Measurements from ENCODE around the gene MCEMP1. TPM values are rescaled to one million over a fixed set of nuclear protein-coding genes. Genes with fewer than 3 reads are reported as not detected.

The MCEMP1 gene
- total RNA-seq, 4 donors from 2014 or later: 0.67 TPM; not detected in 3

- intact Hi-C loops (cut with DNase I; ENCODE audit: low total_unique reads): no loop called here
- peaks cover 10 to 20% of the 10 kb centered on the region in 2 donors for H3K27me3 ChIP-seq
- DNase-seq: no peak
- H3K4me1 ChIP-seq: no peaks in the 10 kb centered on the region
- no peak for TF ChIP-seq CTCF (IDR thresholded peaks at IDR 0.05)
- no peak for TF ChIP-seq POLR2A (IDR thresholded peaks at IDR 0.05)
- H3K9me3 ChIP-seq: no peaks in the 10 kb centered on the region
- H3K36me3 ChIP-seq: no peaks in the 10 kb centered on the region
- H3K4me3 ChIP-seq: peak overlapping the region in 1 of 2 donors; percentile 31
- H3K27ac ChIP-seq: no peak overlapping the region
Measured at GRCh38 chr19:7637374-7638256, 39.3 kb upstream of the MCEMP1 start.

GRCh38 chr19:7638802-7639465 is 38.0 kb upstream of the MCEMP1 start:
- Histone ChIP-seq H3K4me1 (no peaks in the 10 kb centered on the region), H3K27ac (no peak overlapping the region), H3K4me3 (no peak overlapping the region), H3K36me3 (no peaks in the 10 kb centered on the region), H3K9me3 (no peaks in the 10 kb centered on the region), H3K27me3 (peaks cover 10 to 20% of the 10 kb centered on the region in 2 donors)
- DNase-seq: no peak
- intact Hi-C loops (cut with DNase I; ENCODE audit: low total_unique reads): no loop called here
- TF ChIP-seq POLR2A (IDR thresholded peaks at IDR 0.05) (no peak), CTCF (IDR thresholded peaks at IDR 0.05) (no peak)

- intact Hi-C loops (cut with DNase I; ENCODE audit: low total_unique reads): no loop called here
- DNase-seq: no peak
- H3K27ac ChIP-seq: no peak overlapping the region
- peaks cover 10 to 20% of the 10 kb centered on the region in 2 donors for H3K27me3 ChIP-seq
- H3K4me1 ChIP-seq: no peaks in the 10 kb centered on the region
- no peaks in the 10 kb centered on the region for H3K9me3 ChIP-seq
- H3K4me3 ChIP-seq: no peak overlapping the region
- H3K36me3 ChIP-seq: no peaks in the 10 kb centered on the region
- TF ChIP-seq CTCF (IDR thresholded peaks at IDR 0.05): no peak
- no peak for TF ChIP-seq POLR2A (IDR thresholded peaks at IDR 0.05)
Measured at GRCh38 chr19:7639863-7640348, 37.0 kb upstream of the MCEMP1 start.

GRCh38 chr19:7640803-7641202 is 36.1 kb upstream of the MCEMP1 start:
- intact Hi-C loops (cut with DNase I; ENCODE audit: low total_unique reads): no loop called here
- Histone ChIP-seq H3K9me3 (no peaks in the 10 kb centered on the region), H3K27ac (no peak overlapping the region), H3K27me3 (peaks cover 10 to 20% of the 10 kb centered on the region in 2 donors), H3K4me1 (no peaks in the 10 kb centered on the region), H3K4me3 (no peak overlapping the region), H3K36me3 (no peaks in the 10 kb centered on the region)
- DNase-seq: no peak
- no peak for TF ChIP-seq POLR2A (IDR thresholded peaks at IDR 0.05)
- TF ChIP-seq CTCF (IDR thresholded peaks at IDR 0.05): no peak
